ENCODE data around the gene NDUFAF3. TPM values are rescaled to one million over a fixed set of nuclear protein-coding genes. Genes with fewer than 3 reads are reported as not detected.

Gene NDUFAF3
- total RNA-seq, 1 experiment from 2014 or later: 36.8 TPM

- TF ChIP-seq PRRX2 (CRISPR knock-in tag; IDR thresholded peaks at IDR 0.05): no peak
These were observed 39.9 kb upstream of the NDUFAF3 start (continued) for GRCh38 chr3:48982016-48982415.

- TF ChIP-seq ZBTB21 (CRISPR knock-in tag; IDR thresholded peaks at IDR 0.05; ENCODE audit: borderline replicate concordance): no peak
- TF ChIP-seq ZNF416 (CRISPR knock-in tag; IDR thresholded peaks at IDR 0.05): no peak
- TF ChIP-seq GABPB1 (CRISPR knock-in tag; IDR thresholded peaks at IDR 0.05): no peak
- no peak for TF ChIP-seq HMGA2 (CRISPR knock-in tag; IDR thresholded peaks at IDR 0.05)
- no peak for TF ChIP-seq FOXP1 (CRISPR knock-in tag; IDR thresholded peaks at IDR 0.05; ENCODE audit: borderline replicate concordance)
- TF ChIP-seq ERG (CRISPR knock-in tag; IDR thresholded peaks at IDR 0.05): no peak
- no peak for TF ChIP-seq NFYB (CRISPR knock-in tag; conservative IDR thresholded peaks at IDR 0.05; ENCODE audit: low read depth)
- no peak for TF ChIP-seq ZNF423 (CRISPR knock-in tag; IDR thresholded peaks at IDR 0.05)
- TF ChIP-seq JUN (CRISPR knock-in tag; IDR thresholded peaks at IDR 0.05): no peak
- no peak for TF ChIP-seq MXD4 (CRISPR knock-in tag; IDR thresholded peaks at IDR 0.05; ENCODE audit: borderline replicate concordance)
- no peak for TF ChIP-seq PRDM15 (CRISPR knock-in tag; IDR thresholded peaks at IDR 0.05)
- CTCF ChIA-PET: interaction anchor here (0.6 kb wide), 1 partner anchor 44 kb away, joined by 3 read pairs; no protein-coding TSS in a partner anchor
- H3K36me3 Mint-ChIP-seq: peaks cover 45% of the 10 kb centered on the region
- H3K9me3 Mint-ChIP-seq: no peaks in the 10 kb centered on the region
- no peaks in the 10 kb centered on the region for H3K27me3 Mint-ChIP-seq (ENCODE audit: low read depth)
- H3K27ac Mint-ChIP-seq: no peak overlapping the region; the same call in 1 of the 2 replicates
- ATAC-seq: no peak
- H3K4me1 Mint-ChIP-seq: peaks cover under 1% of the 10 kb centered on the region; the same call in 1 of the 2 replicates
- no peak overlapping the region for H3K4me3 Mint-ChIP-seq
- POLR2A ChIA-PET: no interaction called here
- DNase-seq (ENCODE audit: low spot score): no peak
These were observed 39.2 kb upstream of the NDUFAF3 start for GRCh38 chr3:48982686-48983085.

- CTCF ChIA-PET: interaction anchor here (0.6 kb wide), 1 partner anchor 44 kb away, joined by 3 read pairs; no protein-coding TSS in a partner anchor
- DNase-seq (ENCODE audit: low spot score) (no peak), ATAC-seq (no peak)
- Mint-ChIP-seq H3K27ac (no peak overlapping the region), H3K4me1 (peaks cover 4% of the 10 kb centered on the region), H3K4me3 (no peak overlapping the region), H3K9me3 (no peaks in the 10 kb centered on the region), H3K36me3 (peaks cover 40% of the 10 kb centered on the region), H3K27me3 (ENCODE audit: low read depth) (no peaks in the 10 kb centered on the region)
- no peak for TF ChIP-seq TCF7 (CRISPR knock-in tag; IDR thresholded peaks at IDR 0.05; ENCODE audit: low read depth)
- TF ChIP-seq ESRRA (CRISPR knock-in tag; IDR thresholded peaks at IDR 0.05; ENCODE audit: borderline replicate concordance): no peak
- TF ChIP-seq MYBL2 (CRISPR knock-in tag; IDR thresholded peaks at IDR 0.05): no peak
- no peak for TF ChIP-seq MAX (CRISPR knock-in tag; IDR thresholded peaks at IDR 0.05)
- TF ChIP-seq USF2 (CRISPR knock-in tag; IDR thresholded peaks at IDR 0.05): no peak
- no peak for TF ChIP-seq ERG (CRISPR knock-in tag; IDR thresholded peaks at IDR 0.05)
- POLR2A ChIA-PET: no interaction called here
These were observed 38.8 kb upstream of the NDUFAF3 start for GRCh38 chr3:48983096-48983495.
